Activated T-cell treated with anti-CD3 and anti-CD28 coated beads, Interleukin-2, amount 50 U/mL, for 4 hours (primary cell): Measurements from ENCODE around the gene TRAFD1. TPM values are rescaled to one million over a fixed set of nuclear protein-coding genes. Genes with fewer than 3 reads are reported as not detected.
A peak's percentile ranks its signal among the peaks of the same experiment; 100 is the strongest.

ENCODE experiments used
- ATAC-seq, 2 donors: fragments of 200-7000 bp; cut with Tn5 transposase; one replicate each; pipeline ENCODE4 v1.10.0; 2021
- DNase-seq: peaks from one replicate; pipeline ENCODE4 v3.0.0-alpha.2; 2020
- H3K27me3 Mint-ChIP-seq: one replicate; pipeline ENCODE4 v1.8.0; 2021; ENCODE audit warnings: low read depth, mixed read lengths
- H3K36me3 Mint-ChIP-seq: one replicate; pipeline ENCODE4 v1.8.0; 2022; ENCODE audit warnings: mixed read lengths; ENCODE audit not compliant: insufficient read depth
- H3K4me1 Mint-ChIP-seq: one replicate; pipeline ENCODE4 v1.8.0; 2021; ENCODE audit warnings: low read depth, mixed read lengths
- H3K4me3 Mint-ChIP-seq: one replicate; pipeline ENCODE4 v1.8.0; 2021; ENCODE audit warnings: mild to moderate bottlenecking, moderate library complexity, mixed read lengths
- H3K9me3 Mint-ChIP-seq: one replicate; pipeline ENCODE4 v1.8.0; 2021; ENCODE audit warnings: mixed read lengths
- total RNA-seq, 3 donors: library from RNA; stranded (reverse); gene quantifications; one replicate each; pipeline ENCODE4 v1.2.1, GENCODE V29; 2021

TRAFD1 gene
- total RNA-seq, 3 donors from 2014 or later = 47.1 to 52.3 (median 49.4) TPM

GRCh38 chr12:112161711-112162110 lies 36.4 kb downstream of the TRAFD1 start:
- H3K4me3 Mint-ChIP-seq = no peak overlapping the region
- peaks cover 64% of the 10 kb centered on the region for H3K36me3 Mint-ChIP-seq
- ATAC-seq (no peak), DNase-seq (no peak)
- H3K27me3 Mint-ChIP-seq = no peaks in the 10 kb centered on the region
- peaks cover 31% of the 10 kb centered on the region for H3K9me3 Mint-ChIP-seq
- peaks cover 27% of the 10 kb centered on the region for H3K4me1 Mint-ChIP-seq

DNA sequence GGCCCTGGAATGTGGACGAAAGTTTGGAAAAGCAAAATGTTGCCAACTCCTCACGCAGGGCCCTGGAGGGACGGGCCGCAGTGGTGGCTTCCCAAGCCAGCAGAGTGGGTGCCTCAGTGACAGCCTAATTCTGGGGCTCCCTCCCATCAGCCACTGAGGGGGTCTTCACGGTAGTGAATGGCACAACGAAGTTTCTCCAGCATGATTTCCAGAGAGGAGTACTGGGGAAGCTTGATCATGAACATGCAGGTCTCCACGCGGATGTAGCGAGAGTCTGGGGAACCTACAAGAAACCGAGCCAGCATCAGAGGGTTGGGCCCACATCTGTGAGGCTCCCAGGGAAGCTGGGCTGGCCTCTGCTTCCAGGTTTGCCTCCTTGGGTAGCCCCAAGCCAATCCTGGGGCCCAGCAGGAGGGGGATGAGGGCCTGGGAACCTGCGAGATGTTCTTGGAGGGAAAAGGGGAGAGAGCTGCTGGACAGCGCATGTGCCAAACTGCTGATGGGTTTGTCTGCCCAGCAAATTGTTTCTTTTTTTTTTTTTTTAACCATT lies 37.0 kb downstream of the TRAFD1 start:
- Mint-ChIP-seq H3K4me1 (peaks cover 25% of the 10 kb centered on the region), H3K36me3 (peaks cover 58% of the 10 kb centered on the region), H3K9me3 (peaks cover 25% of the 10 kb centered on the region), H3K27me3 (no peaks in the 10 kb centered on the region), H3K4me3 (no peak overlapping the region)
- DNase-seq (no peak), ATAC-seq (no peak)

- no peak for ATAC-seq
- H3K9me3 Mint-ChIP-seq = peaks cover 18% of the 10 kb centered on the region
- no peak for DNase-seq
- no peak overlapping the region for H3K4me3 Mint-ChIP-seq
- peaks cover 50% of the 10 kb centered on the region for H3K36me3 Mint-ChIP-seq
- no peaks in the 10 kb centered on the region for H3K27me3 Mint-ChIP-seq
- peaks cover 19% of the 10 kb centered on the region for H3K4me1 Mint-ChIP-seq
Measured at GRCh38 chr12:112163056-112163455, 37.7 kb downstream of the TRAFD1 start.

- ATAC-seq (no peak), DNase-seq (no peak)
- Mint-ChIP-seq H3K27me3 (no peaks in the 10 kb centered on the region), H3K9me3 (peaks cover 13% of the 10 kb centered on the region), H3K36me3 (peaks cover 45% of the 10 kb centered on the region), H3K4me3 (no peak overlapping the region), H3K4me1 (peaks cover 15% of the 10 kb centered on the region)
Measured at GRCh38 chr12:112163471-112163991, 38.2 kb downstream of the TRAFD1 start.

DNA sequence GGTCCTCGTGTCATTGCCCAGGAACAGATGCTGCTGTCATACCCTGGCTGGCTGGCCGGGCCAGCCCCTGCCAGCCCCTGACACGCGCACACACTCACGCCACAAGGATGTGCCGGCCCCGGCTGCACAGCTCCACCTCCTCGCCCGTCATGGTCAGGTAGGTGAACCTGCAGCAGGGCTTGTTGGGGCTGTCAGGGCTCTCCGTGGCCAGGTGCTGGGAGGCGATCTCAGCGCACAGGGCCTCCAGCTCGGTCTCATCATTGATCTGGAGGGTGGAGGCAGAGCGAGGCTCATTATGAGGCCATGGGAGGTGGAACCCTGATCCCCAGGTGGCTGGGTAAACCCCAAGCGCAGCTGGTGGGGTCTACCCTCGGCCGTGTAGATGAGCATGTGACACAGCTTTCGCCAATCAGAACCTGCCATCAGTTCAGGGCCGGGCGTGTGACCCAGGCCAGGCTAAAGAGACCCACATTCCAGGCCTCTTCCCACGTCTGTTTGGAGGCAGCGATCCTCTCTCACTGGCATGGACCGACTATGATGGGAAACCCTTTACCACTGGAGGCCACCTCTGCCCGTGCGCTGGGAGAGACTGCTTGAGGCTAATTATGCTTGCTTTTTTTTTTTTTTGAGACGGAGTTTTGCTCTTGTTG lies 38.8 kb downstream of the TRAFD1 start:
- peaks cover 10% of the 10 kb centered on the region for H3K9me3 Mint-ChIP-seq
- H3K27me3 Mint-ChIP-seq = no peaks in the 10 kb centered on the region
- peaks cover 8% of the 10 kb centered on the region for H3K4me1 Mint-ChIP-seq
- DNase-seq = no peak
- H3K36me3 Mint-ChIP-seq = peaks cover 43% of the 10 kb centered on the region
- no peak overlapping the region for H3K4me3 Mint-ChIP-seq
- ATAC-seq = no peak

DNA sequence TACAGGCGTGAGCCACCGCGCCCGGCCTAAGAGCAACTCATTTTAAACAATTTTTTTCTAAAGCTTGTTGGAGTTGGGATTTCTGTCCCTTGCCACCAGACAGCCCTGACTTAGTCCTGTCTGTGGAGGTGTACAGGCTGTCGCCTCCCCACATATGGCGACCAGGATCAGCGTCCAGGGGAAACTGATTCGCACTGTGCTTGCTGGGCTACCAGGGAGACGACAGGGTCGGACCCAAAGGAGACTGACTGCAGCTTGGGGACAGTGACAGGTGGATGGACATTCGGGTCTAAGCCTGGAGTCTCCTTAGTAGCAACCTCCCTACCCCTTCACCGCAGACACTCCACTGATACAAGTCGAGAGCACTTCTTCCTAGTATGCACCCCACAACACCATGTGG lies 40.3 kb downstream of the TRAFD1 start:
- H3K27me3 Mint-ChIP-seq = no peaks in the 10 kb centered on the region
- H3K36me3 Mint-ChIP-seq = peaks cover 33% of the 10 kb centered on the region
- H3K4me3 Mint-ChIP-seq = no peak overlapping the region
- H3K4me1 Mint-ChIP-seq = peaks cover 4% of the 10 kb centered on the region
- no peaks in the 10 kb centered on the region for H3K9me3 Mint-ChIP-seq
- DNase-seq (no peak), ATAC-seq (no peak)

DNA sequence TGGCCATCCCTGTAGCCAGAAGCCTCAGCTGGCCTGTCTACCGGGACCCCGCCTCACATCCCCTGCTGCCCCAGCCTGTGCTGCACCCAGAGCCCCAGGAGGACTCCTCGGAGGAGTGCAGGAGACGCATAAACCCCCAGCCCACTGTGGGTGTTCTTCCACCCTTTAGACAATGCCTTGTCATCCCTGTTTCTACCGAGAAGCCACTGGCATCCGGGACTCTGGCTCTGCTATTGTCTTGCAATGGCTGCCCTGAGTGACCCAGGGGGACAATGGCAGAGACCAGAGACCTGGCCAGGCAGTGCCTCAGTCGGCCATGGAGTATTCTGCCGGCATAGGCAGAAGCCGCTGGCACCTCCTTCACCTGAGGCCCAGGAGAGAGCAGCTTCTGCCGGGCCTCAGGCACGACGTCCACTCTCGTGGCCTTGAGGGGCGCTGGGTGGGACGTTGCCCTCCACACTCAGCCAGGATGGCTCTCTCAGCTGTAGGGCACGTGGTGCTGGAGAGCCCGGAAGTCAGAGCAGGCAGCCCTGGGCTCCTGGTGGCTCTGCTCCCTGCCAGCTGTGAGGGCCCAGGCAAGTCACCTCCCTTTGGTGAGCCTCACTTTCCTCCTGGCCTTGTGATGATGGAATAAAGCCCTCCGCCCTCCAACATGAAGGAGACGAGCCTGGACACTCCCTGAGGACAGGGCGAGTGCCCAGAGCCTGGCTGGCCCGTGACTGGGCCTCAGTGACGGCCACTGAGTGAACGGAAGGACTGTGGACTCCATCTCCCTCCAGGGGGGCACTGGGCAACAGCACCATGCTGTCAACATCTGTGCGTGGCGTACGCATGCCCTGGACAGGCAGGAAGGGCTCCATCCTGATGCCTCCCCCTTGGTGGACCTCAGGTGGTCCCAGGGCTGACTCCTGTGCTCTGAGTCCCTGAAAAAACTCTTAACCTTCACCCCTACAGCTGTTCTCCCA lies 41.0 kb downstream of the TRAFD1 start:
- Mint-ChIP-seq H3K36me3 (peaks cover 26% of the 10 kb centered on the region), H3K4me3 (no peak overlapping the region), H3K9me3 (no peaks in the 10 kb centered on the region), H3K27me3 (no peaks in the 10 kb centered on the region), H3K4me1 (peaks cover 4% of the 10 kb centered on the region)
- DNase-seq = no peak
- no peak for ATAC-seq

- Mint-ChIP-seq H3K4me3 (no peak overlapping the region), H3K4me1 (peaks cover 4% of the 10 kb centered on the region), H3K9me3 (no peaks in the 10 kb centered on the region), H3K27me3 (no peaks in the 10 kb centered on the region), H3K36me3 (peaks cover 19% of the 10 kb centered on the region)
- DNase-seq (no peak), ATAC-seq (no peak)
Measured at GRCh38 chr12:112167031-112167461, 41.7 kb downstream of the TRAFD1 start.

DNA sequence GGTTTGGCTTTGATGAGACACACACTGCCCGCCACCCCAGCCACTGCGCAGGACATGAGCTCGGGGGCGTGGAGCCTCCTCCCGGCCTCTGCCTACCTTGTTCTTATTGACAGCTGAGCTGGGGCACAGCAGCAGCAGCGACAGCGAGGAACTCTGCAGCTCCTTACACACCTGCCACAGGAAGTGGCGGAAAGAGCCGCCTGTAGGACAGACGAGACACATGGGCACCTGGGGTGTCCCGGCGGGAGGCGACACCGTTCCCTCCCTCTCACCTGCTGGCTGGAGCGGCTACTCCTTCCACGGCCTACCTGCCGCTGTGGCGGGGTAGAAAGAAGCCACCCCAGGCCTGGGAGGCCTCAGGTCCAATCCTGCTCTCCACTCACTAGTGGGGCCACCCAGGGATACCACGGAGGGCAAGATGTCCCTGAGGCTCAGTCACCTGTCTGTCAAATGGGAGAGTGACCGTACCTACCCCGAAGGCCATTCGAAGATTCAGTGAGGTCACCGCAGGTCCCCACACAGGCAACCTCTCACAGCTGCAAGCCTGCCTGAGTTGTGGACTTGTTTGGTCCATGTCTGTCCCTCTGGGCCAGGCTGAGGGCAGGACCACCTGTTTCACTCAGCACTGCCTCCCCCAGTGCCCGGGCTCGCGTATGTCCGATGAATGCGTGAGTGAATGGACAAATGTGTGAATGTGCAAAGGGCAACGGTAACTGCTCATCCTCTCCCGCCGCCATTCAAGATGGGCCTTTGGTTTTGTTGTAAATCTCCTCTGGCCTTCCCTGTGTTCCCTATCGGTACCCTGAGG lies 42.6 kb downstream of the TRAFD1 start:
- Mint-ChIP-seq H3K27me3 (no peaks in the 10 kb centered on the region), H3K4me3 (no peak overlapping the region), H3K9me3 (no peaks in the 10 kb centered on the region), H3K36me3 (peaks cover 15% of the 10 kb centered on the region), H3K4me1 (peaks cover 4% of the 10 kb centered on the region)
- no peak for DNase-seq
- ATAC-seq = no peak

GRCh38 chr12:112168561-112168971 lies 43.2 kb downstream of the TRAFD1 start:
- Mint-ChIP-seq H3K4me3 (no peak overlapping the region), H3K9me3 (no peaks in the 10 kb centered on the region), H3K4me1 (peaks cover 4% of the 10 kb centered on the region), H3K27me3 (no peaks in the 10 kb centered on the region), H3K36me3 (peaks cover 12% of the 10 kb centered on the region)
- DNase-seq (no peak), ATAC-seq (no peak)

- peaks cover 4% of the 10 kb centered on the region for H3K4me1 Mint-ChIP-seq
- ATAC-seq = no peak
- H3K27me3 Mint-ChIP-seq = no peaks in the 10 kb centered on the region
- DNase-seq = no peak
- no peak overlapping the region for H3K4me3 Mint-ChIP-seq
- H3K36me3 Mint-ChIP-seq = peaks cover 9% of the 10 kb centered on the region
- no peaks in the 10 kb centered on the region for H3K9me3 Mint-ChIP-seq
Measured at GRCh38 chr12:112169161-112169872, 44.0 kb downstream of the TRAFD1 start.

DNA sequence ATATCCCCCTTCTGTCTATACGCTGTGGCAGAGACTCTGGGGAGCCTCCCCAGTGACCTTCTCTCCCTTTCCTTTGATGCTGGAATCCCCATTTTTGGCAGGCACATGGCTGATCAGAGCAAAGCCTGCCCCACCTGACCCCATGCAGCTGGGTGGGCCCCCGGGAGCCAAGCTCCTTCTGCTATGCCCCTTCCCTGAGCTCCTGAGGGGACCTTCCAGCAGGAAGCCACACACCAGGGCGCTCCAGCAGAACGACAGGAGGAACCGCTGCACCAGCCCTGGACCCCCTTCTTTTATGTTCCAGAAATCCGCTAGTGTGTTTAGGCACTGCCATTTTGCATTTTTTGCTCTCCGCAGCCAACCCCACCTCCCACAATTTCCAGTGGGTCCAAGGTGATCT lies 44.6 kb downstream of the TRAFD1 start:
- no peak overlapping the region for H3K4me3 Mint-ChIP-seq
- DNase-seq (no peak), ATAC-seq (no peak)
- H3K9me3 Mint-ChIP-seq = no peaks in the 10 kb centered on the region
- peaks cover 4% of the 10 kb centered on the region for H3K4me1 Mint-ChIP-seq
- H3K27me3 Mint-ChIP-seq = no peaks in the 10 kb centered on the region
- peaks cover 10% of the 10 kb centered on the region for H3K36me3 Mint-ChIP-seq

GRCh38 chr12:112170376-112170775 lies 45.0 kb downstream of the TRAFD1 start:
- no peaks in the 10 kb centered on the region for H3K9me3 Mint-ChIP-seq
- ATAC-seq (peak in 1 of 2 donors; percentile 47), DNase-seq (peak; percentile 21)
- peaks cover 4% of the 10 kb centered on the region for H3K4me1 Mint-ChIP-seq
- no peaks in the 10 kb centered on the region for H3K27me3 Mint-ChIP-seq
- no peak overlapping the region for H3K4me3 Mint-ChIP-seq
- peaks cover 14% of the 10 kb centered on the region for H3K36me3 Mint-ChIP-seq
